ENCODE data around the gene BCAS4. TPM values are rescaled to one million over a fixed set of nuclear protein-coding genes. Genes with fewer than 3 reads are reported as not detected.
"Not testable (repeated sequence)": the region's sequence is repeated elsewhere in the genome, so short reads cannot be mapped to it uniquely, and the experiment has no call there.

The BCAS4 gene
- total RNA-seq, 1 donor from 2014 or later = 16.7 TPM

DNA sequence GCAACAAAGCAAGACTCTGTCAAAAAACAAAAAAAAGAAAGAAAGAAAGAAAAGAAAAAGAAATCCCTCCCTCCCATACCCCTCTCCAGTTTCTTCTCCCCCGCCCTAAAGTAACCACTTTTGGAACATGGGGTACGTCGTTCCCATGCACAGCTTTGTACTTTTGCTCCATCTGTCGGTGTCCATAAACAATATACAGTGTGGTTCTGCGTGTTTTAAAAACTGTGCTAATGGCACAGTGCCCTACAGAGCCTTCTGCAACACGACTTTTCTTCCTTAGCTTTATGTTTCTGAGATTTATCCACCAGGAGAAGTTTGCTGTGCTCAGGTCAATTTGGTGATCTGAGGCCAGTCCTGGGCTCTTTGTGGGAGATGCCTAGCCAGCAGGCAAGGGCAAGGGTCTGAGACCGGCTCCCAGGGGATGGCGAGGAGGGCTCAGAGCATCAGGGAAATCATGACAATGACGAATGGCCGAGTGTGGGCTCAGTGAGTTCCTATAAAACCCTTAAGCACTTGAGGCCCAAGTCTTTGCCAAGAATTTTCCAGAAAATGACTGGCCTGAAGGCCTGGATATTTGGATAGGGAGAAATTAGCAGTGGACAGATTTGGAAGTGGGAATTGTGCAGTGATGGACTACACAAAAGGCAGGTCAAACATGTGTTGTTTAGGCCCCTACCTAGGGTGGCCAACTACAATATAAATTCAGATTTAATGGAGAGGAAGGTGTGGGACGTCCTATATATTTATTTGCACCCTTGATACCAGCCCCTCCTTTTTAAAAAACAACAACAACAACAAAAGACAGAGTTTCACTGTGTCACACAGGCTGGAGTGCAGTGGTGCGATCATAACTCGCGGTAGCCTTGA is 1.9 kb upstream of the BCAS4 start:
- no peak for FAIRE-seq
- no peak overlapping the region for H3K27ac ChIP-seq (ENCODE audit: low read depth, low read length)
- no peak overlapping the region for H3K4me2 ChIP-seq (ENCODE audit: low read length)
- no peaks in the 10 kb centered on the region for H3K4me1 Mint-ChIP-seq (ENCODE audit: low read depth, unreplicated experiment)
- H3K36me3 ChIP-seq (ENCODE audit: insufficient read depth, low read length) = no peaks in the 10 kb centered on the region
- H3K27me3 Mint-ChIP-seq (ENCODE audit: low read depth, unreplicated experiment) = no peaks in the 10 kb centered on the region
- no peaks in the 10 kb centered on the region for H3K27me3 ChIP-seq (ENCODE audit: insufficient read depth, low read length)
- H3K4me3 Mint-ChIP-seq (ENCODE audit: unreplicated experiment) = peak overlapping the region; percentile 62
- H2AFZ ChIP-seq (ENCODE audit: low read depth, low read length) = peak overlapping the region; percentile 52
- no peak overlapping the region for H3K4me3 ChIP-seq (ENCODE audit: insufficient read depth, low read depth, low read length)
- no peak for TF ChIP-seq EZH2 (IDR thresholded peaks at IDR 0.05; ENCODE audit: insufficient read depth, low read length)
- TF ChIP-seq, protein P1, sequence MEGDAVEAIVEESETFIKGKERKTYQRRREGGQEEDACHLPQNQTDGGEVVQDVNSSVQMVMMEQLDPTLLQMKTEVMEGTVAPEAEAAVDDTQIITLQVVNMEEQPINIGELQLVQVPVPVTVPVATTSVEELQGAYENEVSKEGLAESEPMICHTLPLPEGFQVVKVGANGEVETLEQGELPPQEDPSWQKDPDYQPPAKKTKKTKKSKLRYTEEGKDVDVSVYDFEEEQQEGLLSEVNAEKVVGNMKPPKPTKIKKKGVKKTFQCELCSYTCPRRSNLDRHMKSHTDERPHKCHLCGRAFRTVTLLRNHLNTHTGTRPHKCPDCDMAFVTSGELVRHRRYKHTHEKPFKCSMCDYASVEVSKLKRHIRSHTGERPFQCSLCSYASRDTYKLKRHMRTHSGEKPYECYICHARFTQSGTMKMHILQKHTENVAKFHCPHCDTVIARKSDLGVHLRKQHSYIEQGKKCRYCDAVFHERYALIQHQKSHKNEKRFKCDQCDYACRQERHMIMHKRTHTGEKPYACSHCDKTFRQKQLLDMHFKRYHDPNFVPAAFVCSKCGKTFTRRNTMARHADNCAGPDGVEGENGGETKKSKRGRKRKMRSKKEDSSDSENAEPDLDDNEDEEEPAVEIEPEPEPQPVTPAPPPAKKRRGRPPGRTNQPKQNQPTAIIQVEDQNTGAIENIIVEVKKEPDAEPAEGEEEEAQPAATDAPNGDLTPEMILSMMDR (IDR thresholded peaks at IDR 0.05; ENCODE audit: insufficient read depth, low read depth, low read length) = no peak
- no peaks in the 10 kb centered on the region for H3K9me3 Mint-ChIP-seq (ENCODE audit: unreplicated experiment)
- no peaks in the 10 kb centered on the region for H3K36me3 Mint-ChIP-seq (ENCODE audit: low read depth, unreplicated experiment)
- peak; percentile 22 for DNase-seq (ENCODE audit: low read depth)
- H3K4me1 ChIP-seq (ENCODE audit: insufficient read depth, low read length) = peaks cover 15% of the 10 kb centered on the region
- no peaks in the 10 kb centered on the region for H4K20me1 ChIP-seq (ENCODE audit: insufficient read depth, low read length)
- H3K9ac ChIP-seq (ENCODE audit: low read length) = no peak overlapping the region
- H3K79me2 ChIP-seq (ENCODE audit: insufficient read depth, low read length) = peaks cover 3% of the 10 kb centered on the region
- H3K9me3 ChIP-seq (ENCODE audit: insufficient read depth, low read depth, low read length) = no peaks in the 10 kb centered on the region
- H3K27ac Mint-ChIP-seq (ENCODE audit: unreplicated experiment) = no peak overlapping the region

DNA sequence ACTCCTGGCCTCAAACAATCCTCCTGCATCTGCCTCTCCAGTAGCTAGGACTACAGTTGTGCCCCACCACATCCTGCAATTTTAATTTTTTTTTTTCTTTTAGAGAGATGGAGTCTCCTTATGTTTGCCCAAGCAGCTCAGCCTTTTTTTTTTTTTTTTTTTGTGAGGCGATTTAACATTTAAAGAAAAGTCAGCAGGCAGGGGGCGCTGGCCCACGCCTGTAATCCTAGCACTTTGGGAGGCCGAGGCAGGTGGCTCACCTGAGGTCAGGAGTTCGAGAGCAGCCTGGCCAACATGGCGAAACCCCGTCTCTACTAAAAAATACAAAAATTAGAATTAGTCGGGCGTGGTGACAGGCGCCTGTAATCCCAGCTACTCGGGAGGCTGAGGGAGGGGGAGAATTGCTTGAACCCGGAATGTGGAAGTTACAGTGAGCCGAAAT is 1.3 kb upstream of the BCAS4 start:
- not testable (repeated sequence) for H4K20me1 ChIP-seq (ENCODE audit: insufficient read depth, low read length); H3K4me3 ChIP-seq (ENCODE audit: insufficient read depth, low read depth, low read length); H3K4me2 ChIP-seq (ENCODE audit: low read length); FAIRE-seq; H3K79me2 ChIP-seq (ENCODE audit: insufficient read depth, low read length); DNase-seq (ENCODE audit: low read depth); H2AFZ ChIP-seq (ENCODE audit: low read depth, low read length); H3K36me3 ChIP-seq (ENCODE audit: insufficient read depth, low read length); H3K9me3 ChIP-seq (ENCODE audit: insufficient read depth, low read depth, low read length); H3K4me1 Mint-ChIP-seq (ENCODE audit: low read depth, unreplicated experiment); H3K27me3 ChIP-seq (ENCODE audit: insufficient read depth, low read length); H3K9ac ChIP-seq (ENCODE audit: low read length); H3K36me3 Mint-ChIP-seq (ENCODE audit: low read depth, unreplicated experiment); H3K27ac Mint-ChIP-seq (ENCODE audit: unreplicated experiment); H3K9me3 Mint-ChIP-seq (ENCODE audit: unreplicated experiment); H3K27me3 Mint-ChIP-seq (ENCODE audit: low read depth, unreplicated experiment); H3K27ac ChIP-seq (ENCODE audit: low read depth, low read length)
- H3K4me1 ChIP-seq (ENCODE audit: insufficient read depth, low read length) = peaks cover 18% of the 10 kb centered on the region
- peak overlapping the region; percentile 71 for H3K4me3 Mint-ChIP-seq (ENCODE audit: unreplicated experiment)

DNA sequence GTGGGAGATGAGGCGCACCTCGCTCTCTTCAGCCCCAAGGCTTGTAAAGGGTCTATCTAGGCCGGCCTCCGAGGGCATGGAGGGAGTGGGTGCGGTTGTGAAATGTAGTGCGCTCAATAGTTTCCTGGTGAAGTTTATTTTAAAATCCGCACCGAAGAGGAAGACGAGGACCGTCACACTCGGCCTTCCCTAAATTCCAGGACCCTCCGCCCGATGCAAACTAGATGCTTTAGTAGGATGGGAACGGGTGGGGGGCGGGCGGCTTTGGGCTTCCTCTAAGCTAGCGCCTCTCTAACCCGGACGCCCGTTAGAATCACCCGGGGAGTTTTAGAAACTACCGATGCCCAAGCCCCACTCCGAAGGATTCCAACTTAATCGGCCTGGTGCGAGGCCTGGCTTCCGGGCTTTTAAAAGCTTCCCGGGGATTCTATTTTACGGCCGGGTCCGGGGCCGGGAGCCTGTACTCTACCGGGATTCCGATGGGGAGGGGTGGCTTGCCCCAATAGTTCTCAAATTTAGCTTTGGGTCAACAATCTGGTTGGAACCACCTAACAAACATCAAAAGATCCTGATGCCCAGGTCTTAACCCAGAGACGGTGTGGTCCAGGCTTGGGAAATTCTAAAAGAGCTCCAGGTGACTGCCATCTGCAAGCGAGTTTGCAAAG is 548 bp upstream of the BCAS4 start:
- Mint-ChIP-seq H3K9me3 (ENCODE audit: unreplicated experiment) (no peaks in the 10 kb centered on the region), H3K4me3 (ENCODE audit: unreplicated experiment) (peak overlapping the region; percentile 57), H3K27ac (ENCODE audit: unreplicated experiment) (no peak overlapping the region), H3K36me3 (ENCODE audit: low read depth, unreplicated experiment) (no peaks in the 10 kb centered on the region), H3K27me3 (ENCODE audit: low read depth, unreplicated experiment) (no peaks in the 10 kb centered on the region), H3K4me1 (ENCODE audit: low read depth, unreplicated experiment) (no peaks in the 10 kb centered on the region)
- peak overlapping the region; percentile 98 for H3K4me2 ChIP-seq (ENCODE audit: low read length)
- H3K27me3 ChIP-seq (ENCODE audit: insufficient read depth, low read length) = no peaks in the 10 kb centered on the region
- peaks cover 3% of the 10 kb centered on the region for H3K79me2 ChIP-seq (ENCODE audit: insufficient read depth, low read length)
- peak overlapping the region; percentile 56 for H3K9ac ChIP-seq (ENCODE audit: low read length)
- peak overlapping the region; percentile 76 for H2AFZ ChIP-seq (ENCODE audit: low read depth, low read length)
- H3K4me3 ChIP-seq (ENCODE audit: insufficient read depth, low read depth, low read length) = peak overlapping the region; percentile 86
- FAIRE-seq (no peak), DNase-seq (ENCODE audit: low read depth) (no peak)
- H3K9me3 ChIP-seq (ENCODE audit: insufficient read depth, low read depth, low read length) = no peaks in the 10 kb centered on the region
- TF ChIP-seq EZH2 (IDR thresholded peaks at IDR 0.05; ENCODE audit: insufficient read depth, low read length) = no peak
- TF ChIP-seq, protein P1 (IDR thresholded peaks at IDR 0.05; ENCODE audit: insufficient read depth, low read depth, low read length) = no peak
- H4K20me1 ChIP-seq (ENCODE audit: insufficient read depth, low read length) = no peaks in the 10 kb centered on the region
- H3K36me3 ChIP-seq (ENCODE audit: insufficient read depth, low read length) = no peaks in the 10 kb centered on the region
- peaks cover 22% of the 10 kb centered on the region for H3K4me1 ChIP-seq (ENCODE audit: insufficient read depth, low read length)
- no peak overlapping the region for H3K27ac ChIP-seq (ENCODE audit: low read depth, low read length)
